RWPE2 (cell line): ENCODE data around the gene B4GALT7.

Source experiments
- ATAC-seq: fragments of 200-7000 bp; cut with Tn5 transposase; 3 replicates; pipeline ENCODE4 v1.9.1; 2021; ENCODE audit warnings: low read depth
- DNase-seq: peaks from one replicate; pipeline ENCODE4 v3.0.0-alpha.2; 2020; ENCODE audit warnings: low spot score
- H3K27ac ChIP-seq: fragments of 450-650 bp; 2 replicates; pipeline ENCODE4 v1.5.1; 2017; ENCODE audit warnings: mild to moderate bottlenecking; ENCODE audit not compliant: poor library complexity, severe bottlenecking
- H3K27me3 ChIP-seq: fragments of 250-450 bp; sonication (Bioruptor Pico); 2 replicates; pipeline ENCODE4 v1.5.1; 2021; ENCODE audit warnings: mild to moderate bottlenecking, moderate library complexity; ENCODE audit not compliant: insufficient read depth, poor library complexity, severe bottlenecking
- H3K36me3 ChIP-seq: fragments of 250-450 bp; sonication (Bioruptor Pico); 2 replicates; pipeline ENCODE4 v1.5.1; 2020; ENCODE audit warnings: low read depth, mild to moderate bottlenecking, moderate library complexity
- H3K4me1 ChIP-seq: fragments of 250-450 bp; sonication (Bioruptor Pico); 2 replicates; pipeline ENCODE4 v1.5.1; 2021; ENCODE audit warnings: mild to moderate bottlenecking, moderate library complexity; ENCODE audit not compliant: insufficient read depth, poor library complexity, severe bottlenecking
- H3K4me3 ChIP-seq: fragments of 250-450 bp; sonication (Bioruptor Pico); 2 replicates; pipeline ENCODE4 v1.5.1; 2021; ENCODE audit warnings: mild to moderate bottlenecking, moderate library complexity; ENCODE audit not compliant: severe bottlenecking
- H3K9me3 ChIP-seq: fragments of 250-450 bp; sonication (Bioruptor Pico); 2 replicates; pipeline ENCODE4 v1.5.1; 2021; ENCODE audit warnings: mild to moderate bottlenecking, moderate library complexity; ENCODE audit not compliant: severe bottlenecking
- TF ChIP-seq, protein P1 (sequence below): fragments of 450-650 bp; IDR thresholded peaks from one replicate; pipeline ENCODE4 v1.5.1; 2017; ENCODE audit warnings: mild to moderate bottlenecking, moderate library complexity; ENCODE audit not compliant: poor library complexity, severe bottlenecking

The B4GALT7 gene, protein sequence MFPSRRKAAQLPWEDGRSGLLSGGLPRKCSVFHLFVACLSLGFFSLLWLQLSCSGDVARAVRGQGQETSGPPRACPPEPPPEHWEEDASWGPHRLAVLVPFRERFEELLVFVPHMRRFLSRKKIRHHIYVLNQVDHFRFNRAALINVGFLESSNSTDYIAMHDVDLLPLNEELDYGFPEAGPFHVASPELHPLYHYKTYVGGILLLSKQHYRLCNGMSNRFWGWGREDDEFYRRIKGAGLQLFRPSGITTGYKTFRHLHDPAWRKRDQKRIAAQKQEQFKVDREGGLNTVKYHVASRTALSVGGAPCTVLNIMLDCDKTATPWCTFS

DNA sequence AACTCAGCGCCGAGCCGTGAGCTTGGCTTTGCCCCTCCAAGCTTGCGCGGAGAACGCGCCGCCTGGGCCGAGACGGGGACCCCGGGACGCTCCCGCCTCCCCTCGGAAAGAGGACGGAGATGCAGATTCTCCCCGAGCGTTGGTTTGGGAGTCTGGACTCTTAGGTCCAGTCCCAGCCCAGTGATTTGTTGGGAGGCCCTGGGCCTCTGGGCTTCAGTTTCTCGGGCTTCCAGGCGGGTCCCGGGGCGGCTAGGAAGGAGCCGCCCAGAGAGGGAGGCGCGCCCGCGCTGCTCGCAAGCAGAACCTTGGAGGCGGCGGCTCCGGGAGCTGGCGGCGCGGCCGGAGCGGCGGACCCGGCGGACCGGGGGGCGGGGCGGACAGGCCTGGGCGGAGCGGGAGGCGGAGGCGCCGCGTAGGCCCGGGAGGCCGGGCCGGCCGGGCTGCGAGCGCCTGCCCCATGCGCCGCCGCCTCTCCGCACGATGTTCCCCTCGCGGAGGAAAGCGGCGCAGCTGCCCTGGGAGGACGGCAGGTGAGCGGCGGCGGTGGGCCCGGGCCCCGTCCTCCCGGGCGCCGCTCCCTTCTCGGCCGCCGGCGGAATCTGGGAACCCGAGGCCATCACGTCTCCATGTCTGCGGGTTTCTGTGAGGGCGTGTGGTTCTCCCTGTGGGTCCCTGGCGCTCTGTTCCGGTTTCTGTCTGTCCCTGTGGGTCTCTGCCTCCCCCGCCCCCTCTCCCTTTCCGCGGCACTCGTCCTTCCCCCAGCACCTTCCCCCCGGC, at the start of gene B4GALT7:
B4GALT7 (plus strand) TSS at position 402 of the 777 bp plus-strand sequence; CDS start at position 481, 79 bp downstream.
- peak; percentile 87 for ATAC-seq
- Histone ChIP-seq H3K36me3 (peaks cover 14% of the 10 kb centered on the region), H3K4me1 (no peaks in the 10 kb centered on the region), H3K9me3 (no peaks in the 10 kb centered on the region), H3K4me3 (peak within 1 kb of the TSS; percentile 95), H3K27me3 (no peaks in the 10 kb centered on the region), H3K27ac (peak within 1 kb of the TSS; percentile 46)
- DNase-seq = peak; percentile 84
- TF ChIP-seq, protein P1, sequence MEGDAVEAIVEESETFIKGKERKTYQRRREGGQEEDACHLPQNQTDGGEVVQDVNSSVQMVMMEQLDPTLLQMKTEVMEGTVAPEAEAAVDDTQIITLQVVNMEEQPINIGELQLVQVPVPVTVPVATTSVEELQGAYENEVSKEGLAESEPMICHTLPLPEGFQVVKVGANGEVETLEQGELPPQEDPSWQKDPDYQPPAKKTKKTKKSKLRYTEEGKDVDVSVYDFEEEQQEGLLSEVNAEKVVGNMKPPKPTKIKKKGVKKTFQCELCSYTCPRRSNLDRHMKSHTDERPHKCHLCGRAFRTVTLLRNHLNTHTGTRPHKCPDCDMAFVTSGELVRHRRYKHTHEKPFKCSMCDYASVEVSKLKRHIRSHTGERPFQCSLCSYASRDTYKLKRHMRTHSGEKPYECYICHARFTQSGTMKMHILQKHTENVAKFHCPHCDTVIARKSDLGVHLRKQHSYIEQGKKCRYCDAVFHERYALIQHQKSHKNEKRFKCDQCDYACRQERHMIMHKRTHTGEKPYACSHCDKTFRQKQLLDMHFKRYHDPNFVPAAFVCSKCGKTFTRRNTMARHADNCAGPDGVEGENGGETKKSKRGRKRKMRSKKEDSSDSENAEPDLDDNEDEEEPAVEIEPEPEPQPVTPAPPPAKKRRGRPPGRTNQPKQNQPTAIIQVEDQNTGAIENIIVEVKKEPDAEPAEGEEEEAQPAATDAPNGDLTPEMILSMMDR = peak; percentile 20

DNA sequence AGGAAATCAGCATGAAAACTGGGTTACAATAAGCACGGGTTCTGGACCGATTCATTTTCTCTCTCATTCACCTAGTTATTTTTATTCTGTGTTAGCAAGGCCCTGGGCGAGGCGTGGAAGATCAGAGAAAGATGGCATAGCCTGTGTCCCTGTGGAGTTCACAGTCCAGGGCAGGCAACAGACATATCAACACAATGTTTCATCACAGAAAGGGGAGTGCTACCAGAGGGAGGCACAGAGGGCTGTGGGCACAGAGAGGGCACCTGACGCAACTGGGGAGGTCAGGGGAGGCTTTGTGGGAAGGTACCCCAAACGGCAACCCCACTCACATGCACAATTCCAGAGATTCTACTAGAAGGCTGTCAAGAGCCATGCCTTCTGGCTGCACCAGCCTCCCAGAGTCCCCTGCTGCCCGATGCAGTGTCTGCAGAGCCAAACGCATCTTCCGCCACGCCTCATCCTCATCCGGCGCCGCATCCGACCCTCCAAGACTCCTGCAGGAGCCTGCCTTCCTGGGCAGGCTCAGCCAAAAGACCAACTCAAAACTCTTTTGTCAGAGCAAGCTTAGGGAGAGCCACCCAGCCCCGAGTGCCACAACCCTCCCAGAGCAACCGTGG, 47.0 kb upstream of the B4GALT7 start:
- H3K27me3 ChIP-seq = no peaks in the 10 kb centered on the region
- peaks cover 20% of the 10 kb centered on the region for H3K36me3 ChIP-seq
- no peaks in the 10 kb centered on the region for H3K9me3 ChIP-seq
- peak overlapping the region; percentile 75 for H3K4me3 ChIP-seq
- H3K27ac ChIP-seq = peak overlapping the region; percentile 61
- H3K4me1 ChIP-seq = peaks cover 9% of the 10 kb centered on the region
- TF ChIP-seq, protein P1 = no peak
- peak; percentile 37 for ATAC-seq
- no peak for DNase-seq

DNA sequence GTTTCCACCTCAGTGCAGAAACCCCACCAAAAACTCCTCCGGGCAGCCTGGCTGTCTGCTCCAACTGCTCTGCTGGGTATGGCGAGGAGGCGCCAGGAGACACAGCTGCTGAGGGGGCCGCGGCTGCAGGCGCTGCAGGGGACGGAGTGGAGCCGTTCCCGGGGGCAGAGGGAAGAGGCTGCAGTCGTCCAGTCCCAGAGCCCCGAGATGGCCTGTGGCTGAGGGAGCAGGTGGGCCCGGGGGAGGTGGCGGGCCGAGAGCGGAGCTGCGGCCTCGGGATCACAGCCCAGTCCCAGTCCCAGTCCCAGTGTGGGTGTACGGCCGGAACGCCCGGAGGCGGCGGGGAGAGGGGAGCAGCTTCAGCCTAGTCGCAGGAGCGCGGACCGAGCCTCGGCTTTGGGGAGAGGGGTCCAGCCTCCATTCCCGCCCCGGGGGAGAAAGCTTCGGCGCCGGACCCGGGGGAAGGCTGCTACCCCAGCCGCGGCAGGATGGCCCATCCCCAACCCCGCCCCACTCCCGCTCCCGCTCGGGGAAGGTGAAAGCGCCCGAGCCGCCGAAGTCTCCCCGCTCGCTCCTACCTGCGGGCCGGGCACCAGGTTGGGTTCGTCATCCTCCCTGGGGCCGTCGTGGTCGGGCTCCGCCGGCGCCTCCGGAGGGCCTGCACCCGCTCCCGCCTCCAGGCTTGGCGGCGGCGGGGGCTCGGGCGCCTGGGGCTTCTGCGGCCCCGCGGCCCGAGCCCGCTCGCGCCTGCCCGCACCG, 46.1 kb upstream of the B4GALT7 start:
- Histone ChIP-seq H3K4me1 (peaks cover 9% of the 10 kb centered on the region), H3K36me3 (peaks cover 20% of the 10 kb centered on the region), H3K27me3 (no peaks in the 10 kb centered on the region), H3K9me3 (no peaks in the 10 kb centered on the region), H3K4me3 (peak overlapping the region; percentile 75), H3K27ac (peak overlapping the region; percentile 61)
- TF ChIP-seq, protein P1 = no peak
- peak; percentile 50 for ATAC-seq
- DNase-seq = no peak

DNA sequence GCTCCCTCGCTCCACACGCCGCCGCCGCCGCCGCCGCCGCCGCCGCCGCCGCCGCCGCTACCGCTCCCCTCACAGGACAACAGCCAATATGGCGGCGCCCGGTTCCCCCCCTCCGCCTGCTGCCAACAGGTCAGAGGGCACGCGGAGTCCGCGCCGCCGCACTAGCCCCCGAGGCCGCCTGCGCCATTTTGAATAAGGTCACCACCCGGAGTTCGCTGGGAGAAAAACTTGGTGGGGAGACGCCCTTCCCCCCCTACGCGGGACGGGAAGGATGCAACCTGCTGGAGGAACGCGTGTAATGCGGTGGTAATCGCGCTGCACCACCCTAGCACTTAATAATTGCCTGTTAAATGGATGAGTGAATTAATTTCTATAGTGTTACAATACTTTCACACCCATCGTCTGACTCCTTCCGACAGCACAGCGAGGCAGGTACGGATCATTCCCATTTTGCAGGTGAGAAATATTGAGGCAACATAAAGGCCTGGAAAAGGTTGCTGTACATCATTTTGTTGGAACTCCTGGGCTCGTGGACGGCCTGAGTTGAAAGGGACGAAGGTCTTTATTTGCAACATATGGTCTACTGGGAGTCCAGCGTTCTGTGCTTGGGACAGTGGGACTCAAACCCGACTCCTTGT, 45.3 kb upstream of the B4GALT7 start, which contains the start of gene FAM193B:
FAM193B (minus strand) TSS at position 90 of the 638 bp plus-strand sequence. CDS start 105 bp downstream, outside the sequence.
- Histone ChIP-seq H3K27ac (peak within 1 kb of the TSS; percentile 61), H3K36me3 (peaks cover 20% of the 10 kb centered on the region), H3K4me1 (peaks cover 9% of the 10 kb centered on the region), H3K4me3 (peak within 1 kb of the TSS; percentile 75), H3K9me3 (no peaks in the 10 kb centered on the region), H3K27me3 (no peaks in the 10 kb centered on the region)
- DNase-seq (peak; percentile 95), ATAC-seq (peak; percentile 82)
- TF ChIP-seq, protein P1 = peak; percentile 29
